WTC11 (cell line): Measurements from ENCODE around the gene PRR4. TPM values are rescaled to one million over a fixed set of nuclear protein-coding genes. Genes with fewer than 3 reads are reported as not detected.

Source experiments
- ATAC-seq: fragments of 200-7000 bp; cut with Tn5 transposase; 2 replicates; pipeline ENCODE4 v1.10.0; 2021; ENCODE audit warnings: mild to moderate bottlenecking, moderate library complexity
- Bru-seq: library from RNA; stranded (reverse); fragments of 400-500 nt; gene quantifications from one replicate; lab custom pipeline; 2021; lab: Mats Ljungman, UMichigan
- CTCF ChIA-PET: fragments of 300-600 bp; sonication (Branson Sonifier 250); formaldehyde crosslinking; loops from one replicate; lab custom pipeline; 2021; ENCODE audit warnings: antibody characterized with exemption; lab: Charles Lee
- POLR2A ChIA-PET: fragments of 350-600 bp; sonication (Branson Sonifier 250); formaldehyde crosslinking; loops from one replicate; lab custom pipeline; 2021; ENCODE audit warnings: antibody characterized with exemption; lab: Charles Lee
- DNase-seq: peaks from one replicate; pipeline ENCODE4 v3.0.0; 2021; ENCODE audit warnings: low spot score
- H3K27ac Mint-ChIP-seq: 2 replicates; pipeline ENCODE4 v1.8.0; 2021; ENCODE audit warnings: mixed read lengths
- H3K27me3 Mint-ChIP-seq: 2 replicates; pipeline ENCODE4 v1.8.0; 2021; ENCODE audit warnings: low read depth, mild to moderate bottlenecking, moderate library complexity, mixed read lengths
- H3K36me3 Mint-ChIP-seq: 2 replicates; pipeline ENCODE4 v1.8.0; 2021; ENCODE audit warnings: mixed read lengths
- H3K4me1 Mint-ChIP-seq: 2 replicates; pipeline ENCODE4 v1.8.0; 2022; ENCODE audit warnings: mixed read lengths
- H3K4me3 Mint-ChIP-seq: 2 replicates; pipeline ENCODE4 v1.8.0; 2021; ENCODE audit warnings: mild to moderate bottlenecking, moderate library complexity, mixed read lengths
- H3K9me3 Mint-ChIP-seq: 2 replicates; pipeline ENCODE4 v1.8.0; 2021; ENCODE audit warnings: mixed read lengths
- ATF2 ChIP-seq: sonication (generic); formaldehyde crosslinking; IDR thresholded peaks from 2 replicates; pipeline ENCODE4 v1.8.1; 2022; ENCODE audit warnings: low read depth, missing genetic modification reagents, borderline replicate concordance
- FOXP4 ChIP-seq: sonication (generic); formaldehyde crosslinking; IDR thresholded peaks from 2 replicates; pipeline ENCODE4 v1.8.0; 2022; ENCODE audit warnings: mild to moderate bottlenecking, missing genetic modification reagents
- GRHL2 ChIP-seq: fragments of 250-450 bp; sonication (Bioruptor Pico); IDR thresholded peaks from 2 replicates; pipeline ENCODE4 v1.8.0; 2022; ENCODE audit warnings: mild to moderate bottlenecking, moderate library complexity; ENCODE audit not compliant: insufficient replicate concordance, severe bottlenecking
- IRF2 ChIP-seq: sonication (generic); formaldehyde crosslinking; IDR thresholded peaks from 2 replicates; pipeline ENCODE4 v1.8.0; 2022; ENCODE audit warnings: low read depth, missing genetic modification reagents, borderline replicate concordance
- MXD4 ChIP-seq: fragments of 250-450 bp; sonication (Bioruptor Pico); IDR thresholded peaks from 2 replicates; pipeline ENCODE4 v1.8.0; 2021; ENCODE audit warnings: mild to moderate bottlenecking, moderate library complexity, borderline replicate concordance
- NFATC4 ChIP-seq: fragments of 250-450 bp; sonication (Bioruptor Pico); IDR thresholded peaks from 2 replicates; pipeline ENCODE4 v1.9.0; 2021; ENCODE audit warnings: mild to moderate bottlenecking
- NR2C2 ChIP-seq: sonication (generic); formaldehyde crosslinking; IDR thresholded peaks from 2 replicates; pipeline ENCODE4 v1.8.0; 2022; ENCODE audit warnings: mild to moderate bottlenecking, missing genetic modification reagents
- PRDM15 ChIP-seq: sonication (generic); formaldehyde crosslinking; IDR thresholded peaks from 2 replicates; pipeline ENCODE4 v1.8.0; 2022; ENCODE audit warnings: missing genetic modification reagents
- PREB ChIP-seq: sonication (generic); formaldehyde crosslinking; IDR thresholded peaks from 2 replicates; pipeline ENCODE4 v1.8.1; 2022; ENCODE audit warnings: mild to moderate bottlenecking, missing genetic modification reagents, moderate library complexity, borderline replicate concordance
- RORB ChIP-seq: fragments of 250-450 bp; sonication (Bioruptor Pico); IDR thresholded peaks from 2 replicates; pipeline ENCODE4 v1.9.0; 2021; ENCODE audit warnings: mild to moderate bottlenecking
- SP1 ChIP-seq: sonication (generic); formaldehyde crosslinking; conservative IDR thresholded peaks from 2 replicates; pipeline ENCODE4 v1.8.1; 2022; ENCODE audit warnings: missing genetic modification reagents
- USF1 ChIP-seq: sonication (generic); formaldehyde crosslinking; IDR thresholded peaks from 2 replicates; pipeline ENCODE4 v1.8.0; 2022; ENCODE audit warnings: mild to moderate bottlenecking, missing genetic modification reagents
- ZBTB43 ChIP-seq: sonication (generic); formaldehyde crosslinking; IDR thresholded peaks from 2 replicates; pipeline ENCODE4 v1.8.1; 2023; ENCODE audit warnings: mild to moderate bottlenecking, missing genetic modification reagents
- ZNF121 ChIP-seq: sonication (generic); formaldehyde crosslinking; IDR thresholded peaks from 2 replicates; pipeline ENCODE4 v1.8.0; 2023; ENCODE audit warnings: missing genetic modification reagents
- ZNF138 ChIP-seq: sonication (generic); formaldehyde crosslinking; conservative IDR thresholded peaks from 2 replicates; pipeline ENCODE4 v1.8.1; 2022; ENCODE audit warnings: mild to moderate bottlenecking, moderate library complexity, missing genetic modification reagents
- ZNF396 ChIP-seq: fragments of 250-450 bp; sonication (Bioruptor Pico); IDR thresholded peaks from 2 replicates; pipeline ENCODE4 v1.8.0; 2021; ENCODE audit warnings: mild to moderate bottlenecking, moderate library complexity, borderline replicate concordance
- long read RNA-seq, 3 experiments: library from RNA in 1 of 3; library from capped mRNA in 1 of 3; library from polyadenylated mRNA in 1 of 3; unstranded in 2 of 3; stranded (forward) in 1 of 3; transcript quantifications; one replicate each; pipeline ENCODE4 v2.0.0, GENCODE V29; 2021
- total RNA-seq: library from RNA; stranded (reverse); gene quantifications from 3 replicates; pipeline ENCODE4 v1.2.3, GENCODE V29; 2021

The PRR4 gene
- total RNA-seq (0.87 to 2.7 TPM (median 1.6 TPM) in 3 replicates), Bru-seq, nascent RNA (percentile 66 among the genes with signal in this experiment)
- long read RNA-seq, experiment 1, partial matches to known transcripts = 0 of 2 reads
- long read RNA-seq, experiment 1, other reads (novel, unspliced or antisense) = 0 of 2 reads
- long read RNA-seq, experiment 2 = 0 reads
- long read RNA-seq, experiment 3 = 0 reads

GRCh38 chr12:10849425-10849878 lies at the start of gene PRR4:
PRR4 (minus strand) TSS chr12:10849475; CDS start chr12:10849437, 38 bp downstream.
- CTCF ChIA-PET = no interaction called here
- peaks cover 3% of the 10 kb centered on the region; the same call in 1 of the 2 replicates for H3K4me1 Mint-ChIP-seq
- TF ChIP-seq IRF2 (CRISPR knock-in tag) (no peak), NFATC4 (no peak), FOXP4 (CRISPR knock-in tag) (no peak), ZNF396 (CRISPR knock-in tag) (no peak)

GRCh38 chr12:10896854-10897253 lies 47.6 kb upstream of the PRR4 start:
- Mint-ChIP-seq H3K27me3 (no peaks in the 10 kb centered on the region), H3K9me3 (peaks cover 7% of the 10 kb centered on the region), H3K36me3 (peaks cover 6% of the 10 kb centered on the region), H3K4me3 (no peak overlapping the region), H3K27ac (no peak overlapping the region), H3K4me1 (no peaks in the 10 kb centered on the region)
- no peak for TF ChIP-seq USF1
- no peak for TF ChIP-seq GRHL2 (CRISPR knock-in tag)
- no peak for TF ChIP-seq ZBTB43 (CRISPR knock-in tag)
- TF ChIP-seq ZNF121 (CRISPR knock-in tag) = no peak
- no peak for TF ChIP-seq SP1 (CRISPR knock-in tag)
- TF ChIP-seq PREB (CRISPR knock-in tag) = no peak
- no peak for TF ChIP-seq MXD4
- no peak for TF ChIP-seq PRDM15 (CRISPR knock-in tag)
- no peak for TF ChIP-seq NR2C2
- TF ChIP-seq ATF2 = no peak
- no peak for TF ChIP-seq RORB (CRISPR knock-in tag)
- no peak for TF ChIP-seq ZNF138 (CRISPR knock-in tag)
- CTCF ChIA-PET = no interaction called here
- DNase-seq = no peak
- POLR2A ChIA-PET = no interaction called here
- no peak for ATAC-seq

More at GRCh38 chr12:10849425-10849878, at the start of gene PRR4:
- ATAC-seq = no peak
- H3K27ac Mint-ChIP-seq = no peak within 1 kb of the TSS
- no peak for DNase-seq
- H3K36me3 Mint-ChIP-seq = peaks cover 5% of the 10 kb centered on the region
- no peaks in the 10 kb centered on the region for H3K27me3 Mint-ChIP-seq
- POLR2A ChIA-PET = no interaction called here
- peaks cover under 1% of the 10 kb centered on the region for H3K9me3 Mint-ChIP-seq
- no peak within 1 kb of the TSS for H3K4me3 Mint-ChIP-seq
